Choroid plexus epithelial cell (primary cell): ENCODE data around the gene HDAC9.

Experiments used
- DNase-seq: peaks from one replicate; pipeline ENCODE4 v3.0.0-alpha.2; 2010; ENCODE audit warnings: low read depth
- H3K4me3 ChIP-seq: 2 replicates; pipeline ENCODE4 v1.5.1; 2011; ENCODE audit warnings: low read depth, mild to moderate bottlenecking, control low read depth, low read length, moderate library complexity
- TF ChIP-seq, protein P1 (sequence below): conservative IDR thresholded peaks from 2 replicates; pipeline ENCODE4 v1.5.1; 2011; ENCODE audit warnings: low read depth, mild to moderate bottlenecking, control low read depth, inconsistent platforms, low read length, moderate library complexity

The HDAC9 gene

DNA sequence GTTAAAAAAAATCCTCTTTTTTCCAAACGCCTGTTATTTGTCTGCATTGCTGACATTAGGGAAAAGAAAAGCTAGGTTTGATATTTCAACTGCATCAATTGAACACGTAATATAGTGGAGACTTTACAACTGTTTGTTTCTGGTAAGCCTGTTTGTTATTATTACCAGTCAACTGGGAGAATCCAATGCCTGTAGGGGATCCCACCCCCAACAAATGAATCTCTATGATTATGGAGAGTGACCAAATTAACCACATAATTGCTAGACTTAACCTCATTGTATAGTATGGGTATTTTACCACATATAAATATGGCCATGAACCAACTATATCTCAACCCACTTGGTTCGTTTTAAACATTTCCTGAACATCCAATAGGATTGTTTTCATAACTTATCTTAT is 405.8 kb downstream of the HDAC9 start:
- DNase-seq: no peak
- H3K4me3 ChIP-seq: no peak overlapping the region
- TF ChIP-seq, protein P1, sequence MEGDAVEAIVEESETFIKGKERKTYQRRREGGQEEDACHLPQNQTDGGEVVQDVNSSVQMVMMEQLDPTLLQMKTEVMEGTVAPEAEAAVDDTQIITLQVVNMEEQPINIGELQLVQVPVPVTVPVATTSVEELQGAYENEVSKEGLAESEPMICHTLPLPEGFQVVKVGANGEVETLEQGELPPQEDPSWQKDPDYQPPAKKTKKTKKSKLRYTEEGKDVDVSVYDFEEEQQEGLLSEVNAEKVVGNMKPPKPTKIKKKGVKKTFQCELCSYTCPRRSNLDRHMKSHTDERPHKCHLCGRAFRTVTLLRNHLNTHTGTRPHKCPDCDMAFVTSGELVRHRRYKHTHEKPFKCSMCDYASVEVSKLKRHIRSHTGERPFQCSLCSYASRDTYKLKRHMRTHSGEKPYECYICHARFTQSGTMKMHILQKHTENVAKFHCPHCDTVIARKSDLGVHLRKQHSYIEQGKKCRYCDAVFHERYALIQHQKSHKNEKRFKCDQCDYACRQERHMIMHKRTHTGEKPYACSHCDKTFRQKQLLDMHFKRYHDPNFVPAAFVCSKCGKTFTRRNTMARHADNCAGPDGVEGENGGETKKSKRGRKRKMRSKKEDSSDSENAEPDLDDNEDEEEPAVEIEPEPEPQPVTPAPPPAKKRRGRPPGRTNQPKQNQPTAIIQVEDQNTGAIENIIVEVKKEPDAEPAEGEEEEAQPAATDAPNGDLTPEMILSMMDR: no peak

DNA sequence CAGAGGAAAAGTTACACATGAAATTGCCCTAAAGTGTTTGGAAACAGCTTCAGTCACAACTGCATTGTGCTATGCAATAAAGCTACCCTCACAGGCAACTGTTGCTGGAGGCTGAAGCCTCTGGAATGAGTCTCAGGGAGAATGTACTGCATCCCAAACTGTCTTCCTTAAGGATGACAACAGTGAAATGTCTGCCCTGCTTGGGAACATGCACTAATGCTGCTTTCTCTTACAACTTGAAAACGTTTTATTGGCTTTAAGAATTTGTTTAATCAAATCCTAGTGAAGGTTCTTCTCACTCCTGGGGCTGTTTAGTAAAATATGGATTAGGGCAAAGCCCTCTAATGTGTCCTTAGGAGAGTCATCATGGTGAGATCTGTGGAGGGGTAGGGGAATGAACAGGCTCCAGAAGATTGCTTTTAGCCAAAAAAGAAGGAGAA is 406.5 kb downstream of the HDAC9 start:
- TF ChIP-seq, protein P1: no peak
- H3K4me3 ChIP-seq: no peak overlapping the region
- no peak for DNase-seq

GRCh38 chr7:18902892-18903291 is 407.3 kb downstream of the HDAC9 start:
- H3K4me3 ChIP-seq: no peak overlapping the region
- DNase-seq: no peak
- TF ChIP-seq, protein P1: no peak

GRCh38 chr7:18903695-18904094 is 408.1 kb downstream of the HDAC9 start:
- no peak overlapping the region for H3K4me3 ChIP-seq
- DNase-seq: no peak
- TF ChIP-seq, protein P1: no peak

- TF ChIP-seq, protein P1: no peak
- DNase-seq: no peak
Observed at GRCh38 chr7:18905316-18905943, 409.9 kb downstream of the HDAC9 start.

GRCh38 chr7:18906901-18907300 is 411.4 kb downstream of the HDAC9 start:
- H3K4me3 ChIP-seq: no peak overlapping the region
- TF ChIP-seq, protein P1: peak; percentile 36
- DNase-seq: peak; percentile 15

More at GRCh38 chr7:18905316-18905943, 409.9 kb downstream of the HDAC9 start:
- H3K4me3 ChIP-seq: no peak overlapping the region

DNA sequence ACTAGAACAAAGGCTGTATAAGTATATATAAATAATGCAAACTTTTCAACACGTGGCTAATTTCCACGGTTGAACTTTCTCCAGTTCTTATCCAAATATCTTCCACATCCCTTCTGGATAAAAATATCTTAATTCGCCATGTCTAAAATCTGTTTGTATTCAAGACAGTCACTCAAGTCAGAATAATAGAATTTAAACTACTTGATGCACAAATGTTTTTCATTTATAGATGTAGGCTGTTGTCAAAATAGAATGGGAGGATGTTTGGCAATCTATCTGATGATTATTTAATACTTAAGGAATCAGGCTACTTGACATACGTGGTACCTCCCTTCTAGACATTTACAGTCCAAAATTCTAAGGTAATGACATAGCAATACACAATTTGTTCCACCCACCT is 417.6 kb downstream of the HDAC9 start:
- no peak for DNase-seq
- TF ChIP-seq, protein P1: no peak
- H3K4me3 ChIP-seq: no peak overlapping the region
